NCI-H226 (cell line): ENCODE results near the gene COPA.
"Not testable (repeated sequence)": the region's sequence is repeated elsewhere in the genome, so short reads cannot be mapped to it uniquely, and the experiment has no call there.

ENCODE experiments used
- DNase-seq: peaks from one replicate; pipeline ENCODE4 v3.0.0-alpha.2; 2015

COPA gene

GRCh38 chr1:160342953-160343869 is at the start of gene COPA, which contains the start of gene NCSTN:
COPA (minus strand) TSS chr1:160343250; CDS start chr1:160343170, 80 bp downstream.
NCSTN (plus strand) TSS chr1:160343383; CDS start chr1:160343397, 14 bp downstream.
- peak; percentile 95 for DNase-seq

- not testable (repeated sequence) for DNase-seq
Observed at GRCh38 chr1:160388406-160388805, 45.4 kb upstream of the COPA start.

- DNase-seq: not testable (repeated sequence)
Observed at GRCh38 chr1:160384812-160385211, 41.8 kb upstream of the COPA start.

- peak; percentile 34 for DNase-seq
Observed at GRCh38 chr1:160377585-160378206, 34.6 kb upstream of the COPA start.

GRCh38 chr1:160376525-160377131 is 33.6 kb upstream of the COPA start:
- DNase-seq: no peak

GRCh38 chr1:160375788-160376524 is 32.9 kb upstream of the COPA start:
- DNase-seq: no peak

- no peak for DNase-seq
Observed at GRCh38 chr1:160374306-160375110, 31.5 kb upstream of the COPA start.

GRCh38 chr1:160373696-160374095 is 30.6 kb upstream of the COPA start:
- DNase-seq: no peak

- no peak for DNase-seq
Observed at GRCh38 chr1:160371756-160372155, 28.7 kb upstream of the COPA start.

- DNase-seq: no peak
Observed at GRCh38 chr1:160371346-160371631, 28.2 kb upstream of the COPA start.

- DNase-seq: no peak
Observed at GRCh38 chr1:160370561-160371345, 27.7 kb upstream of the COPA start.

- no peak for DNase-seq
Observed at GRCh38 chr1:160369087-160369486, 26.0 kb upstream of the COPA start.

- DNase-seq: no peak
Observed at GRCh38 chr1:160367934-160368923, 25.2 kb upstream of the COPA start.

GRCh38 chr1:160367516-160367900 is 24.5 kb upstream of the COPA start:
- DNase-seq: no peak

- no peak for DNase-seq
Observed at GRCh38 chr1:160366731-160367515, 23.9 kb upstream of the COPA start, which contains the start of gene NHLH1. NHLH1 (plus strand) TSS chr1:160367071; CDS start chr1:160370732, 3,661 bp downstream.

GRCh38 chr1:160365325-160365724 is 22.3 kb upstream of the COPA start:
- DNase-seq: no peak

- DNase-seq: no peak
Observed at GRCh38 chr1:160363951-160364735, 21.1 kb upstream of the COPA start.

- no peak for DNase-seq
Observed at GRCh38 chr1:160363010-160363409, 20.0 kb upstream of the COPA start.
